Ramos (cell line): ENCODE data around the gene ZNF438.
"Not testable (repeated sequence)": the region's sequence is repeated elsewhere in the genome, so short reads cannot be mapped to it uniquely, and the experiment has no call there.

Experiments used
- in situ Hi-C: fragments of 300-500 bp; cut with MboI; formaldehyde crosslinking; loops from one replicate; pipeline ENCODE4 v1.14.3; 2022; ENCODE audit warnings: low sequenced_read_pairs; ENCODE audit not compliant: unreplicated experiment

The ZNF438 gene

DNA sequence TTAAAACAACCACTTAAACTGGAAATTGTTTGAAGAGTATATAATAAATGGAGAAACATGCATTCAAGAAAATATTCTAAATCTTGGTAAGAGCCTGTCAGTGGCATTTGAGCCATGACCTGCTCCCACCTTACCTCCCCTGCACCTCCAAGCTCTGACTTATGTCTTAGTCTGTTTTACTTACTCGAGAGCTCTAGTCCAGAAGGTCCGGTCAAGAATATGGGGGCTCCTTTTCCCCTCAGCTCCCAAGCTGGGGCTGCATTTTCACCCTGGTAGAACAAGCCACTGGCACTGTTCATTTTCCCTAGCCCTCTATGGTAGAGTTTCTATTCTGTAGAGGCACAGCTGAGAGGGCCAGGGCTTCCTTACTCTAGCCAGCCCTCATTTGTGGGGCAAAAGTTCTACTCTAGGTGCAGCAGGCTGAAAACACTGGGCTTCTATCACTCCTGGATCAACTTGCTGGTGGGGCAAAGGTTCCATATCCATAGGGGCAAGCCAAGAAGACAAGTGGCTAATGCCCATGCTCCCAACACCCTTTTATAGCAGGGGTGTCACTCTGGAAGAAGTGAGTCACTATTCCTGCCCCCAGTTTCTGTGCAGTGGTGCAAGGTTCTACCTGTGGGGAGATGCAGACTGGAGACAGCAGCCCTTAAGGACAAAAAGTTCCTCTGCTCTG, 40.6 kb downstream of the ZNF438 start:
- in situ Hi-C loops: no loop called here

DNA sequence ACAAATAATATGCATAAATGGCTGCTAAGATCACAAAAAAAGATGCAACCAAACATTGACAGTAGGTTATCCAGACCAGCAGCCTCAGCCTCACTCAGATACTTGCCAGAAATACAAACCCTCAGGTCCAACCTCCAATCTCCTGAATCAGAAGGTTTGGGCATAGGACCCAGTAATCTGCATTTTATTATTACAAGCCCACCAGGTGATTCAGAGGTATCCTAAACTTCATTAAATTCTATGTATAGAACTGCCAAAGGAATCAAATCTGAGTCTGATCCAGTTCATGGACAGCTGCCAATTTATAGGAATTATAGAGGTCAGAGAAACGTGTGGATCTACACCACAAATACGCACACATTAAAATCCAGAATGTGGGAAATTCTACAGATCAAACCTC, 41.3 kb downstream of the ZNF438 start:
- in situ Hi-C loops: no loop called here

DNA sequence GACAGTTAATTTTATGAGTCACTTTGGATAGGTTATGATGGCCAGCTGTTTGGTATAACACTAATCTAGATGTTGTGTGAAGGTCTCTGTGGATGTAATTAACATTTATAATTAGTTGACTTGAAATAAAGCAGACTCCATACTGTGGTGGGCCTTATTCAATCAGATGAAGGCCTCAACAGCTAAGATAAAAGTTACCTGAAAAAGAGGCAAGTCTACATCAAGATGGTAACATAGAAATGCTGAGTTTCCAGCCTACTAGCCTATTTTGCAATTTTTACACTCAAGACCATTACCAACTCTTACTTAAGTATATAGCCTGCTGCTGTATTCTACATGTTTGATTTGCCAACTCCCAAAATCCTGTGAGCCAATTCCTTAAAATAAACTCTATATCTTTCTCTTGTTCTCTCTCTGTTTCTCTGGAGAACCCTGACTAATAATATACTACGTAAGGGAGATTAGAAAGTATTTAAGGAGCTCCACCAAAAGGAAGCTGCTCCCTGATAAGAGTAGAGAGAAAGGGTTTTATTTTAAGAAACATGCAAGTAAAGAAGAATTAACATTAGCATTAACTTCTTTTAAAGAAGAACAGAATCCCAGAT, 42.7 kb downstream of the ZNF438 start:
- in situ Hi-C loops: no loop called here

- in situ Hi-C loops: no loop called here
Measured at GRCh38 chr10:30987463-30987862, 44.2 kb downstream of the ZNF438 start.

GRCh38 chr10:30986053-30986555, 45.6 kb downstream of the ZNF438 start:
- in situ Hi-C loops: no loop called here

GRCh38 chr10:30985512-30985911, 46.2 kb downstream of the ZNF438 start:
- in situ Hi-C loops: no loop called here

DNA sequence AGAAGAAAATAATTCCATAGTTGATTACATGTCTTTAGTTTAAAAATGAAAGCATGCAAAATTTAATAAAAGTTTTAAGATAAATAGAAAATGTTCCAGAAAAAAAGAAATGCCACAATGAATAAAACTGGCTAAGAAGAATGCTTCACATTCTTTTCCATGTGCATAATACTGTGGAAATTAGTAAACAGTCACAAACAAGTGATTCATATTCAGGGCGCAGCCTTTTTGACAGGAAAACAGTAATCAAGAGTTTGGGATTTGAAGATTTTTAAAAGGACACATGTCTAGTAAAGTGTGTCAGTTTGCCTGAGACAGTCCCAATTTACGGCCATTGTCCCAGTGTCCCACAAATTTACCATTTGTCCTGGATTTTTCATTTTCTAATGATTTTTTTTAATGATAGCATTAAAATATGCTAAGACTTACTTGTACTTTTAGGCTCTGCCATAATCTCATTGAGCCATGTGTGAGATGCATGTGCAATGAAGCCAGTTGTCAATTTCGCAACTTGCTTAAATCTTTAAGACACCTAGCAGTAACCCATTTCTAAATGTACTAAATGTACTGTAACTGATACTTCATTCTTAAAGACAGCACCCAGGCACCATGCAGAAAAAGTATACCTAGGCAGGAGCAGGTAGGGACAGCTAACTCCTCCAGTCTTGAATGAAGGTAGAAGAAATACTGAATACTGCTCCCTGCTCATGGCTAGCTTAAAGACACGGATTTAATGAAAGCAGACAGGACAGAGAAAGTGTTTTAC, 46.9 kb downstream of the ZNF438 start:
- in situ Hi-C loops: no loop called here

DNA sequence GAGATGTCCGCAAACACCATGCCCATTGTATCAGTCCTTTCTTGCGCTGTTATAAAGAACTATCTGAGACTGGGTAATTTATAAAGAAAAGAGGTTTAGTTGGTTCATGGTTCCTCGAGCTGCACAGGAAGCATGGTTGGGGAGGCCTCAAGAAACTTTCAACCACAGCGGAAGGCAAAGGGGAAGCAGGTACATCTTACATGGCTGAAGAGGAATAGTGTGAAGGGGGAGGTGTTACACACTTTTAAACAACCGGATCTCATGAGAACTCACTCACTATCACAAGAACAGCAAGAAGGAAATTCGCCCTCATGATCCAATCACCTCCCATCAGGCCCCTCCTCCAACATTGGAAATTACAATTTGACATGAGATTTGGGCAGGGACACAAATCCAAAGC, 48.5 kb downstream of the ZNF438 start:
- in situ Hi-C loops: not testable (repeated sequence)

- in situ Hi-C loops: no loop called here
Measured at GRCh38 chr10:30980951-30981616, 50.6 kb downstream of the ZNF438 start.

DNA sequence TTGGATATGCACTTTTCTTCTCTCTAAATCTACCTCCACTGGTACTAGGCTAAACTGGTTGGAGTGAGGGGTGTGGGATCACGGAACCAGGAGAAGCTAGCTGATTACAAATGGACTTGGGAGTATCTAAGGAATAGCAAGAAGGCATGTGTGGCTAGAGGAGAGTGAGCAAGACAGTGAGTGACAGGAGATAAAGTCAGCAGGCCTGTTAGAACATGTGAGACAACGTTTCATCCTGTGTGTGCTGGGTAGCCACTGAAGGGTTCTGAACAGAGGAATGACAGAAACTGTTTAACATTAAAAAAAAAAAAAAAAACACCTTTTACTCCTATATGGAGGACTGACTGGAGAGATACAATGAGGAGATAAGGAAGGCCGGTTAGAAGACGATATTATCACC, 51.7 kb downstream of the ZNF438 start:
- in situ Hi-C loops: no loop called here

- in situ Hi-C loops: no loop called here
Measured at GRCh38 chr10:30978843-30979242, 52.8 kb downstream of the ZNF438 start.

DNA sequence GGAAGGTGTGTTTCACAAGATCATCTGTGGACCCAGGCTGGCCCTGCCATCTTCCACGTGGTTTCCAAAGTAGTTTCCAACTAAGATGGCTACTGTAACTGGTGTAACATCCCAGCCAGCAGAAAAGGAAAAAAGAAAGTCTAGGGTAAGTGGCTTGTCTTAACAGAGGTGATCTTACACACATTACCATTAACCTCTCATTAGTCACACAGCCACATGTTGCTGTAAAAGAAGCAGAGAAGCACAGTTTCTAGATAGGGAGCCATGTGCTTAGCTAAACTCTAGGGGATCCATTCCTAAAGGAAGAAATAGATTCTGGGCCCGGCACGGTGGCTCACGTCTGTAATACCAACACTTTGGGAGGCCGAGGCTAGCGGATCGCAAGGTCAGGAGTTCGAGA, 54.3 kb downstream of the ZNF438 start:
- in situ Hi-C loops: no loop called here

DNA sequence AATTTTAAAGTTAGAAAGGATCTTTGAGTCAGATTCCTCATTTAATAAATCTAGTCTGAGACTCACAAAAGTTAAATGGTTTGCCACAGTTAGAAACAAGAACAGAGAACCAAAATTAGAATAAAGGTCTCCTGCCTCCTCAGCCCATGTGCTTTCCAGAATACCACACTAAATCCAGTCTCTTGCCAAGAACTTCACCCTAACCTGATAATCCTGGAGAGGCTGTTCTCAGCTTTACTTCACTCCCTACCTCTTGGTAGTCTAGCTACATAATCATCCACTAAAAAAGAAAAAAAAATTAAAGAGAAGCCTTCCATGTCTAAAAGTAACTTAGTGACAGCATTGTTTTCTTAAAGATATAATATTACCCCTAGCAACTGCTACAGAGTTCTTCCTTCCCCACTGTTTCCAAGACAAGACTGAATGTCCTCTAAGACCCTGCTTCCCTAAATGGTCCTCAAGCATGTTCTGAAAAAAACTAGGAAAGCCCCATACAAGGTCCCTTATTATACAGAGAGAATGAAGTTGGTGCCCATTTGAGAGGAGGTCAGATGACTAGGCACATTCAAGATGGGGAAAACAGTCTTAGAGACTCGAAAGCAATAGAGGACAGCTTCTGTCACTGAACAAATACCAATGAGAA, 56.8 kb downstream of the ZNF438 start:
- in situ Hi-C loops: no loop called here

GRCh38 chr10:30974355-30974754, 57.3 kb downstream of the ZNF438 start:
- in situ Hi-C loops: no loop called here

GRCh38 chr10:30973737-30974136, 57.9 kb downstream of the ZNF438 start:
- in situ Hi-C loops: no loop called here

- in situ Hi-C loops: no loop called here
Measured at GRCh38 chr10:30970760-30971460, 60.8 kb downstream of the ZNF438 start.

DNA sequence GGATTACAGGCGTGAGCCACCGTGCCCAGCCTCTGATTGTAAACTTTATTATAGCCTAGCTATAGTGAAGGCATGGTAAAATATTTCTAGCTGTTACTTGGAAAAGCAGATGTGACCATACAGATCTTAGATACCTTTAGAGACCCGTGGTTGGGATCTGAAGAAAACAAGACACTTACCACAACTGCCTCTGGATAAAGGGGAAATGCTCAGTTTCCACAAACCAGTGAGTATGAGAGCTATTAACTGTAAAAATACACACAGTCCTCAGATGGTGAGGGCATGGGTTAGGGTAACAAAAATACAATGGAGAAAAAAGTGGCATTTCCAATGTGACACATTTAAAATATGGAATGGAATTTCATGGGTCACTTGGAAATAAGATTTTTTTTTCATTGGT, 63.0 kb downstream of the ZNF438 start:
- in situ Hi-C loops: no loop called here

- in situ Hi-C loops: no loop called here
Measured at GRCh38 chr10:30967650-30968410, 63.8 kb downstream of the ZNF438 start.
